Renal cortical epithelial cell (primary cell): ENCODE measurements around the gene SPTLC3. TPM values are rescaled to one million over a fixed set of nuclear protein-coding genes. Genes with fewer than 3 reads are reported as not detected.

Experiments
- DNase-seq: peaks from one replicate; pipeline ENCODE4 v3.0.0-alpha.2; 2011; ENCODE audit warnings: low read depth
- total RNA-seq: library from RNA; depleted of rRNA; stranded (reverse); fragments of >200 nt; gene quantifications from 2 replicates; pipeline ENCODE4 v1.2.3, GENCODE V29; 2014

Gene SPTLC3
- total RNA-seq, 1 donor from 2014 or later = 46.9 TPM

- DNase-seq = peak; percentile 72
Observed at GRCh38 chr20:13139459-13140150, 130.8 kb downstream of the SPTLC3 start.

- DNase-seq = no peak
Observed at GRCh38 chr20:13140201-13140600, 131.4 kb downstream of the SPTLC3 start.

- no peak for DNase-seq
Observed at GRCh38 chr20:13140775-13141174, 132.0 kb downstream of the SPTLC3 start.

GRCh38 chr20:13141546-13141945 lies 132.8 kb downstream of the SPTLC3 start:
- DNase-seq = peak; percentile 62

- DNase-seq = peak; percentile 19
Observed at GRCh38 chr20:13142143-13142542, 133.4 kb downstream of the SPTLC3 start.

GRCh38 chr20:13147071-13147963 lies 138.5 kb downstream of the SPTLC3 start:
- no peak for DNase-seq

- DNase-seq = no peak
Observed at GRCh38 chr20:13147971-13148370, 139.2 kb downstream of the SPTLC3 start.

- no peak for DNase-seq
Observed at GRCh38 chr20:13148402-13148801, 139.6 kb downstream of the SPTLC3 start.

- DNase-seq = no peak
Observed at GRCh38 chr20:13148961-13149360, 140.2 kb downstream of the SPTLC3 start.

GRCh38 chr20:13149371-13150105 lies 140.8 kb downstream of the SPTLC3 start:
- DNase-seq = no peak

GRCh38 chr20:13158369-13158768 lies 149.6 kb downstream of the SPTLC3 start:
- no peak for DNase-seq

- no peak for DNase-seq
Observed at GRCh38 chr20:13159889-13160288, 151.1 kb downstream of the SPTLC3 start.

GRCh38 chr20:13165203-13165602 lies 156.4 kb downstream of the SPTLC3 start:
- DNase-seq = no peak

GRCh38 chr20:13166011-13166410 lies 157.2 kb downstream of the SPTLC3 start:
- no peak for DNase-seq

- DNase-seq = no peak
Observed at GRCh38 chr20:13166437-13166836, 157.7 kb downstream of the SPTLC3 start.

- DNase-seq = no peak
Observed at GRCh38 chr20:13169086-13169485, 160.3 kb downstream of the SPTLC3 start.

GRCh38 chr20:13170771-13171170 lies 162.0 kb downstream of the SPTLC3 start:
- no peak for DNase-seq

GRCh38 chr20:13173201-13173600 lies 164.4 kb downstream of the SPTLC3 start:
- DNase-seq = no peak

- DNase-seq = no peak
Observed at GRCh38 chr20:13174402-13174801, 165.6 kb downstream of the SPTLC3 start.

GRCh38 chr20:13180986-13181889 lies 172.5 kb downstream of the SPTLC3 start:
- DNase-seq = no peak

- DNase-seq = peak; percentile 36
Observed at GRCh38 chr20:13183005-13183404, 174.2 kb downstream of the SPTLC3 start.
